ENCODE results near the gene UBAC2.

DNA sequence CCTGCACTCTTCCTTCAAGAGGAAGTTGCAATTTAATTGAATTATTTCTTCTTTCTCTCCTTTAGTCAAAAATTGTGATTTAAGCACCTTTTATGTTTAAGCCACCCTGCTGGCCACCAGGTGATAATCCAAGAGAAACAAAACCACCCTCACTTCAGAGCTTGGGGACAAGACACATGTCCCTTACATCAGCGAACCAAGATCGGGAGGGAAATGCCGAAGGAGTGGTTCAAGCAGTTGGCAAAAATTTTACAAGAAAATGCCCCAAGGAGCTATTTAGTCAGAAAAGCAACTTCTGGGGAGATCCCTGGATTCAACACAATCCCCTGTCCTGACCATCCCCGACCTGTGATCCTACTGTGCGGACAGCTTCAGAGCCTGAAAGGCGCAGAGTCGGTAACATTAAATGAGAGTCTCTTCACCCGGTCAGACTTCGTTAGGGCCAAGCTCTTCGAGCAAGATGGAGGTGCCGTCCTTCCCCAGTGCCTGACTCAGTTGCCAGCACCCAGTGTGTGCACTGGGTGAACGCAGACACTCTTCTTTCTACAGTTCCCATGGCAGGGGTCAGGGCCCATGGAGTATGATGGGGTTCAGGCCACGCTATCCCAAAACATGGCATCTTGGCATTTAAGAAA, 222.0 kb downstream of the UBAC2 start:
- TF ChIP-seq EZH2 (IDR thresholded peaks at IDR 0.05; ENCODE audit: borderline replicate concordance) (no peak), EZH2phosphoT487 (IDR thresholded peaks at IDR 0.05; ENCODE audit: low read depth, severe bottlenecking, unreplicated experiment) (no peak)
- TF ChIP-seq, protein P1, sequence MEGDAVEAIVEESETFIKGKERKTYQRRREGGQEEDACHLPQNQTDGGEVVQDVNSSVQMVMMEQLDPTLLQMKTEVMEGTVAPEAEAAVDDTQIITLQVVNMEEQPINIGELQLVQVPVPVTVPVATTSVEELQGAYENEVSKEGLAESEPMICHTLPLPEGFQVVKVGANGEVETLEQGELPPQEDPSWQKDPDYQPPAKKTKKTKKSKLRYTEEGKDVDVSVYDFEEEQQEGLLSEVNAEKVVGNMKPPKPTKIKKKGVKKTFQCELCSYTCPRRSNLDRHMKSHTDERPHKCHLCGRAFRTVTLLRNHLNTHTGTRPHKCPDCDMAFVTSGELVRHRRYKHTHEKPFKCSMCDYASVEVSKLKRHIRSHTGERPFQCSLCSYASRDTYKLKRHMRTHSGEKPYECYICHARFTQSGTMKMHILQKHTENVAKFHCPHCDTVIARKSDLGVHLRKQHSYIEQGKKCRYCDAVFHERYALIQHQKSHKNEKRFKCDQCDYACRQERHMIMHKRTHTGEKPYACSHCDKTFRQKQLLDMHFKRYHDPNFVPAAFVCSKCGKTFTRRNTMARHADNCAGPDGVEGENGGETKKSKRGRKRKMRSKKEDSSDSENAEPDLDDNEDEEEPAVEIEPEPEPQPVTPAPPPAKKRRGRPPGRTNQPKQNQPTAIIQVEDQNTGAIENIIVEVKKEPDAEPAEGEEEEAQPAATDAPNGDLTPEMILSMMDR (IDR thresholded peaks at IDR 0.05; ENCODE audit: poor library complexity) = no peak

All from hepatocyte (in vitro differentiated cells).